Testis (tissue), 3 donors: ENCODE results near the gene SLC25A45. TPM values are rescaled to one million over a fixed set of nuclear protein-coding genes. Genes with fewer than 3 reads are reported as not detected.
A peak's percentile ranks its signal among the peaks of the same experiment; 100 is the strongest.

ENCODE experiments used
- DNase-seq: peaks from one replicate; pipeline ENCODE4 v3.0.0-alpha.2; 2019
- H3K27ac ChIP-seq, 2 donors: fragments of 200-600 bp; sonication (generic); one replicate each; pipeline ENCODE4 v1.5.1; 2019
- H3K27me3 ChIP-seq: fragments of 200-600 bp; sonication (generic); one replicate; pipeline ENCODE4 v1.5.1; 2019
- H3K36me3 ChIP-seq: fragments of 200-600 bp; sonication (generic); one replicate; pipeline ENCODE4 v1.5.1; 2017; ENCODE audit warnings: low read depth; ENCODE audit errors: missing control alignments
- H3K4me1 ChIP-seq: fragments of 200-600 bp; sonication (generic); one replicate; pipeline ENCODE4 v1.5.1; 2019
- H3K4me3 ChIP-seq, 2 donors: fragments of 200-600 bp; sonication (generic); one replicate each; pipeline ENCODE4 v1.5.1; 2017 to 2019
- H3K9me3 ChIP-seq: fragments of 200-600 bp; sonication (generic); one replicate; pipeline ENCODE4 v1.5.1; 2017
- CTCF ChIP-seq, 3 experiments: fragments of 450-650 bp in 2 of 3; fragments of 200-600 bp in 1 of 3; sonication (generic) in 1 of 3; IDR thresholded peaks; one replicate each; pipeline ENCODE4 v1.5.1; 2016 to 2019; ENCODE audit warnings: antibody characterized with exemption in 3 of 3, mild to moderate bottlenecking in 2 of 3, moderate library complexity in 1 of 3
- POLR2A ChIP-seq: fragments of 450-650 bp; IDR thresholded peaks from one replicate; pipeline ENCODE4 v1.6.1; 2017; ENCODE audit warnings: antibody characterized with exemption, mild to moderate bottlenecking, moderate library complexity
- WGBS, 2 donors: methylation state at CpG; one replicate each; pipeline ENCODE4 v1.1.5; 2018; 5-methylcytosine and 5-hydroxymethylcytosine counted together
- intact Hi-C: fragments of 100-400 bp; cut with DNase I; formaldehyde crosslinking; loops from one replicate; pipeline ENCODE4 v1.15.1; 2023; ENCODE audit warnings: low total_unique reads
- polyA plus RNA-seq: library from polyadenylated mRNA; stranded (reverse); fragments of 350-450 nt; fragmentation: Illumina TruSeq; extraction: RNeasy Lipid Tissue Mini Kit (QIAGEN cat#74804); gene quantifications from one replicate; pipeline ENCODE4 v1.2.3, GENCODE V29; 2014; ENCODE audit warnings: low read depth, low replicate concordance; ENCODE audit not compliant: insufficient read depth
- total RNA-seq, 2 donors: library from RNA; depleted of rRNA; stranded (reverse); fragments of >200 nt; gene quantifications; one replicate each; pipeline ENCODE4 v1.2.3, GENCODE V29; 2016

Gene SLC25A45
- total and polyA plus RNA-seq, 3 donors from 2014 or later: 8.0 to 10.6 (median 10.1) TPM

- no peak for TF ChIP-seq POLR2A
- TF ChIP-seq CTCF (IDR thresholded peaks at IDR 0.05): no peak
- Histone ChIP-seq H3K36me3 (no peaks in the 10 kb centered on the region), H3K4me1 (peaks cover 8% of the 10 kb centered on the region), H3K9me3 (no peaks in the 10 kb centered on the region), H3K27ac (no peak overlapping the region), H3K27me3 (no peaks in the 10 kb centered on the region), H3K4me3 (no peak overlapping the region)
- DNase-seq: no peak
- WGBS, 2 donors: 70 to 85% methylated on average over 14 of the region's 14 CpGs
- intact Hi-C loops: no loop called here
Observed at GRCh38 chr11:65373839-65374580, 8.4 kb downstream of the SLC25A45 start.

- Histone ChIP-seq H3K36me3 (no peaks in the 10 kb centered on the region), H3K4me1 (peaks cover 18% of the 10 kb centered on the region), H3K9me3 (no peaks in the 10 kb centered on the region), H3K4me3 (no peak overlapping the region), H3K27ac (no peak overlapping the region), H3K27me3 (no peaks in the 10 kb centered on the region)
- 66 to 68% methylated on average over 6 of the region's 6 CpGs for WGBS, 2 donors
- intact Hi-C loops: no loop called here
- DNase-seq: no peak
- TF ChIP-seq POLR2A: no peak
- TF ChIP-seq CTCF (IDR thresholded peaks at IDR 0.05): no peak
Observed at GRCh38 chr11:65370659-65371049, 11.8 kb downstream of the SLC25A45 start.

- peak; percentile 68 for DNase-seq
- 20 to 30% methylated on average over 4 of the region's 4 CpGs for whole genome bisulfite sequencing, 2 donors
- H3K36me3 ChIP-seq: no peaks in the 10 kb centered on the region
- TF ChIP-seq POLR2A (no peak), CTCF (IDR thresholded peaks at IDR 0.05) (peak; percentile 70 to 91 (median 82))
- peaks cover 27% of the 10 kb centered on the region for H3K4me1 ChIP-seq
- H3K27ac ChIP-seq: peak overlapping the region; percentile 37 to 59
- H3K9me3 ChIP-seq: no peaks in the 10 kb centered on the region
- H3K27me3 ChIP-seq: no peaks in the 10 kb centered on the region
- no peak overlapping the region for H3K4me3 ChIP-seq
- intact Hi-C loops: no loop called here
Observed at GRCh38 chr11:65366340-65366773, 16.1 kb downstream of the SLC25A45 start.

- WGBS, 2 donors: 63 to 68% methylated on average over 3 of the region's 3 CpGs
- Histone ChIP-seq H3K36me3 (no peaks in the 10 kb centered on the region), H3K4me3 (no peak overlapping the region), H3K27me3 (no peaks in the 10 kb centered on the region), H3K4me1 (peaks cover 19% of the 10 kb centered on the region), H3K27ac (no peak overlapping the region), H3K9me3 (no peaks in the 10 kb centered on the region)
- TF ChIP-seq CTCF (IDR thresholded peaks at IDR 0.05): no peak
- no peak for DNase-seq
- intact Hi-C loops: no loop called here
Observed at GRCh38 chr11:65363770-65364169, 18.7 kb downstream of the SLC25A45 start.

GRCh38 chr11:65362966-65363365, 19.5 kb downstream of the SLC25A45 start:
- TF ChIP-seq CTCF (IDR thresholded peaks at IDR 0.05): no peak
- no peak for TF ChIP-seq POLR2A
- intact Hi-C loops: no loop called here

More at GRCh38 chr11:65362966-65363365, 19.5 kb downstream of the SLC25A45 start:
- 93 to 94% methylated on average over 6 of the region's 6 CpGs for WGBS, 2 donors
- peaks cover 22% of the 10 kb centered on the region for H3K4me1 ChIP-seq
- no peaks in the 10 kb centered on the region for H3K27me3 ChIP-seq
- no peak for DNase-seq
- no peak overlapping the region for H3K27ac ChIP-seq
- H3K9me3 ChIP-seq: no peaks in the 10 kb centered on the region
- H3K4me3 ChIP-seq: no peak overlapping the region
- H3K36me3 ChIP-seq: no peaks in the 10 kb centered on the region
